Measurements from ENCODE around the gene FNDC10.
"Not testable (repeated sequence)": the region's sequence is repeated elsewhere in the genome, so short reads cannot be mapped to it uniquely, and the experiment has no call there.

Gene FNDC10

DNA sequence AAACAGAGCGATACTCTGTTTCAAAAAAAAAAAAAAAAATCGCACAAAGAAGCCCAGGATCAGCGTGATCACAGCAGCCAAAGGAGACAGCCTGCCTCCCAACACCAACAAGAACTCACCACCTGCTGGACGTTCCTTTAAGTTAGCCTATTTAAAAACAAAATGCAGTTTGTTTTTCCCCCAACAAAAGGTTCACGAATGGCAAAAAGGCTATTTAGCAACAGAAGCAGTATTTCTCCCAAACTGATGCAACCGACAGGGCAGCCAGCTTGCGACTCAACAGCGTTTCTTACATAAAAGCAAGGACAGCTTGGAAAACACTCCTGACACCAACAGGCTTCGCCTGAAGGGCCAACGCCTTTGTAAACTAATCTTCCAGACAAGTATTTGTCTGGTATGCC, 32.0 kb downstream of the FNDC10 start:
- DNase-seq (ENCODE audit: low read depth in 2 of 2, low spot score in 1 of 2) = no peak

DNA sequence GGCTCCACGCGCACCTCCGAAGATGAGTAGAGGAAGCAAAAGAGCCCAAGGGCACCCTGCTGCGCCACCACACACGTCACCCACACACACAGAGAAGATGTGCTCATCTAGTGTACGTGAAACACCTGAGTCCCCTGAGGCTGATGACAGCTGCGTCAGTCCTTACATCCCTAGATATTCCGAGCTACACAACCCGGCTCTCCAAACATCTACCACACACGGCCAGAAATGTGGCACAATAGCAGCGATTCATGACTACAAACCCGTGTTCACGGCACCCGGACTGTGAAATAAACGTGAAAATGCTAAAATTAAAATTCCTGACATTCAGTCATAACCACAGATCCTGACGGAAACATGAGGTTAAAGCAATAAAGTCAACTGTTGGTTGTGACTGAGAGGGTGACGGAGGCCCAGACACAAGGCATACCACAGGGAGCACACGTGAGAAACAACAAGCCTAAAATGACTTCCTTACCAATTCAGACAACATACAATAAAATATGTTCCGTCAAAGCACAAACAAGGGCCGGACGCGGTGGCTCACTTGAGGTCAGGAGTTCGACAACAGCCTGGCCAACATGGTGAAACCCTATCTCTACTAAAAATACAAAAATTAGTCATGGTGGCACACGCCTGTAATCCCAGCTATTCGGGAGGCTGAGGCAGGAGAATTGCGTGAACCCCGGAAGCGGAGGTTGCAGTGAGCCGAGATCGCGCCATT, 32.6 kb downstream of the FNDC10 start:
- no peak for DNase-seq (ENCODE audit: low read depth in 2 of 2, low spot score in 1 of 2)

DNA sequence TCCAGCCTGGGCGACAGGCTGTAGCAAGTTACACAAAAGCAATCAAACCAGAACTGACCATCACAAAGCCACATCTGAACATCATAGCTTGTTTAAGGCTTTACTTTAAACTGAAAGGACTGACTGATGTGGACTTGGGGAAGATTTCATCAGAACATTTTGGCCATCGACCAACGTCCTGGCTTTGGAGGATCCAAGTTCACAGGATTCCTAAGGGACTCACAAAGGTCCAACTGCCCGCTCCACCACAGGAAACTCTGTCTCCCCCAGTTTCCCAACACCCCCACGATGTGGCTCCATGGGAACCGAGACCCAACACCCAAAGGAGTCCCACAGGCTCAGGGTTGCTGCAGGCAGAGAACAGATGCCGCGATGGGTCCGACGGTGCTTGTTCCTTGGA, 34.6 kb downstream of the FNDC10 start:
- DNase-seq (ENCODE audit: low read depth in 2 of 2, low spot score in 1 of 2) = no peak

DNA sequence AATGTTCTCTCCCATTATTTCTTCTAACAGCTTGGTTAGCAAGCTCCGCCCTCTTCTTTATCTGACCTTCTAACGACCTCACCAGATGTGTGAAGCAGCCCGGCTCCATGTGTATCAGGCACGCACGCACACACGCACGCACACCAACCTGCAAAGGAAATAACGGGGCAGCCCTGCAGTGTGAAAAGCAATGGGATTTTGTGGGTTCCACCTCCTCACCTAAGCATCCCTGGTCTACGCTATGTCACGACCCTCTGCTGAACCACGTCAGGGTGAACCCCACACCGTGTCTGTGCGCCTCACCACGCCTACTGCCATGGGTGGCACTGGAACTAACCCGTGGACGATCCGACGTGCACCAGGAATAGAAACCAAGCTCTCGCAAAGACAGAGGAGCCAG, 35.7 kb downstream of the FNDC10 start:
- DNase-seq (ENCODE audit: low read depth in 2 of 2, low spot score in 1 of 2) = no peak

DNA sequence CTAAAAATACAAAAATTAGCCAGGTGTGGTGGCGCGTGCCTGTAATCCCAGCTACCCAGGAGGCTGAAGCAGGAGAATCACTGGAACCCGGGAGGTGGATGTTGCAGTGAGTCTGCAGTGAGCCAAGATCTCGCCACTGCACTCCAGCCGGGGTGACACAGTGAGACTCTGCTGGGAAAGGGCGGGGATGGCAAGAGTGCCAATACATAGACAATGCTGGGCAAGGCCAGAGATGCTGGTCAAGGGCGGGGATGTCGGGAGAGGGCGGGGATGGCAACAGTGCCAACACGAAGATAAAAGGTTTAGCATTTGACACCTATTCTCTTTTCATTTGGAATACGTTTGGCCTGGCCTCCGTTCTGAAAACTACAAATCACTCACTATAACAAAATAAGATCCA, 36.2 kb downstream of the FNDC10 start:
- no peak for DNase-seq (ENCODE audit: low read depth in 2 of 2, low spot score in 1 of 2)

DNA sequence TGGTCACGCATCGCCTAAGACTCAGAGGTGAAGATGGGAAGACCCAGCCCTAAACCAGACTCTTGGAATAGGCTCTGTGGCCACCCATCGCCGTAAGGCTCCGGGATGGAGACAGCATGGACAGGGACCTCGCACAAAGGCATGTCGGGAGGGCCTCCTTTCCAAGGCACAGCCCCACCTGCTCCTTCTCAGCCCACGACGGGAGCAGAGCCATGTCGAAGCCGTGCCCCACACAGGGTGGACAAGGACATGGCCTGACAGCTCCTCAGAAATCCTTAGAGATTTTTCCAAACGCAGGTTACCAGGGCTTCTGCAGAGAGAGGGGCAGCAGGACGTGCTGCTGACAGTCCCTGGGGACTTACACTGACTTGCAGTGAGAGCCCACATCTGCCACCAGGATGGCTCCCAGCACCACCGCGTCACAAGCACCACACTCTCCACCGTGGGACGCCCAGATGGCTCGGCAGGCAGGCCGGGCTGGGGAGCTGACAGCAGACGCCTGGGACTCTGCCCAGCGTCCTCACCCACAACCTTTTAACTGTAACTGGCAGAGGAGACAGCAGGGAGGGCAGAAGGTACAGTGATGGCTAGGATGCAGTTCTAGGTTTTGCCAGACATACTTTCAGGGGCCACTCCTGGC, 37.3 kb downstream of the FNDC10 start:
- no peak for DNase-seq (ENCODE audit: low read depth in 2 of 2, low spot score in 1 of 2)

DNA sequence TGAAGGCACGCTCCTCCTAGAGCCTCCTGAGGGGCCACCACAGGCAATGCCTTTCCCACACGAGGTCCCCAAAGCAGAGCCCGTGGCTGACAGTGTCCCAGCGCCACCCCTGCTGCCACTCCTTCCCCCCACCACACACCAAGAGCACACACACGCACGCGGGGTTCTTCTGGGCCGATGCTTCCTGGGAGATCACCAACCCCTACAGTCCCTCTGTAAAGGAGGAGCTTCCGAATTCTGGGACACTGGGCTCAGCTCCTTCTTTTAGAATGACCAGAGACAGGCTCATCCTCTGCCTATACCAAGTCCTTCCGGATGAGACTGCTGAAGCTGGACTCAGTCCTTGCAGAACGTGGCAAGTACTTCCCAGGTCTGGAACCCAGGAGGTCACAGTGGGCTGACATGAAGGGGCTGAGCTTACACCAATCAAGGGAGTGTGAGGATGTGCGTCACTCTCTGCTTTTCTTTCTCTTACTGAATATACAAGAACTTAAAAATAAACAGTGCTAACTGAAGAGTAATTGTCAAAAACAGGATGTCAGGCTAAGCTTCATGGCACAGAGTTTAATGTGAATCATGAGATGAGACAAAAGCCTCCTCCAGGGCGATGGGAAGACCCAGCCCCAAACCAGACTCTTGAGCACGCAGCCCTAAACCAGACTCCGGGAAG, 38.0 kb downstream of the FNDC10 start:
- no peak for DNase-seq (ENCODE audit: low read depth in 2 of 2, low spot score in 1 of 2)

DNA sequence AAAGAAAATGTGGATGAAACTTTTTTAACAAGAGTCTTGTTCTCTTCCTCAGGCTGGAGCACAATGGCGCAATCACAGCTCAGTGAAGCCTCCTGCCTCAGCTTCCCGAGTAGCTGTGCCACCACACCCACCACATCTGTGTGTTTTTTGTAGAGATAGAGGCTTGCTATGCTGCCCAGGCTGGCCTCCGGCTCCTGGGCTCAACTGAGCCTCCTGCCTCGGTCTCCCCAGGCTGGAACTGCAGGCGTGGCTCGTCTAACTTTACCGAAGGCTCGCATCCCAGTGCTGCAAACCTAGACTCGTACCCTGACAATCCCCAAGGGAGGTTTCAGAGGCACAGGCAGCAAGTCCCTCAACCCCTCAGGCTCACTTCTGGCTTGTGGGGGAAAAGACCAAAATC, 39.8 kb downstream of the FNDC10 start:
- no peak for DNase-seq (ENCODE audit: low read depth in 2 of 2, low spot score in 1 of 2)

DNA sequence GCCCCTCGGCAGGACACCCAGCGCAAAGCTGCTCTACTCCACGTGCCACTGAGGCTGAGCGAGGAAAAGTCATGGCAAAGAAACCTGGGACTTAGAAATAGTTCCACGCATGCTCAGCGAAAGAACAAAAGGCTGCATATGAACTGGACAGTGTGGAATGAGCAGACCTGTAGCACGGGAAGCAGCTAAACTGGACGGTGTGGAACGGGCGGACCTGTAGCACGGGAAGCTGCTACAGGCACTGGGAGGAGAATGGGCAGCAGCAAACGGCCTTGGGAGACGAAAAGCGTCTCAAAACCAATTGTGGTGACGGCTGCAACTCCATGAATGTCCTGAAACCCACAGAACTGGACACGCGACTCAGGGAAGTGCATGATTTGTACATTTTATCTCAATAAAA, 40.9 kb downstream of the FNDC10 start:
- DNase-seq (ENCODE audit: low read depth in 2 of 2, low spot score in 1 of 2) = no peak

DNA sequence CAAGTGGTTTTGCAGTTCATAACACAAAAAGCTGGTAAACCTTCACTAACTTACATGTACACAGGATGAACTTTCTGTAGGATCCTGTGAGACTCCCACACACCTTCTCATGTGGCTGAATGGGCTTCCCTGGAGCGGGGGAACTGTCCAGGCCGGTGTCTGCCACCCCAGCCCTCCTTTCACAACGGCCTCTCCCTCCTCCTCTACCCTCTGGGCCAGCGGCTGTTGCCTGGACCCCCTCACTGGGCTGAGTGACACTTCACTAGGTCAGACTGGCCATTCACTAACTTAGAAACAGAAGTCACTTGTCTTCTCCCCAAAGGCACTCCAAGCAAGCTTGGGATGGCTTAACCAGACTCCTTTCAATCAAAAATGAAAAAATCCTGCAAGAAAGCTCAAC, 41.3 kb downstream of the FNDC10 start:
- no peak for DNase-seq (ENCODE audit: low read depth in 2 of 2, low spot score in 1 of 2)

DNA sequence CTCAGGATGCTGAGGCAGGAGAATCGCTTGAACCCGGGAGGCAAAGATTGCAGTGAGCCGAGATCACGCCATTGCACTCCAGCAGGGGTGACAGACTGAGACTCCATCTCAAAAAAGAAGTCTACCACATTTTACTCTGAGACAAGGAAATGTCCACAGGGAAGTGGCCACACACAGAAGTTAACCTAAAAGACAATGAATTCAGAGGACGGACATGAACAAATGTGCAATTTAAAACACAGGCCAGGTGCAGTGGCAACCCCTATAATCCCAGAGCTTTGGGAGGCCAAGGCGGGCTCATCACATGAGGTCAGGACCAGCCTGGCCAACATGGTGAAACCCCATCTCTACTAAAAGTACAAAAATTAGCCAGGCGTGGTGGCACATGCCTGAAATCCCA, 42.2 kb downstream of the FNDC10 start:
- not testable (repeated sequence) for DNase-seq (ENCODE audit: low read depth in 2 of 2, low spot score in 1 of 2)

DNA sequence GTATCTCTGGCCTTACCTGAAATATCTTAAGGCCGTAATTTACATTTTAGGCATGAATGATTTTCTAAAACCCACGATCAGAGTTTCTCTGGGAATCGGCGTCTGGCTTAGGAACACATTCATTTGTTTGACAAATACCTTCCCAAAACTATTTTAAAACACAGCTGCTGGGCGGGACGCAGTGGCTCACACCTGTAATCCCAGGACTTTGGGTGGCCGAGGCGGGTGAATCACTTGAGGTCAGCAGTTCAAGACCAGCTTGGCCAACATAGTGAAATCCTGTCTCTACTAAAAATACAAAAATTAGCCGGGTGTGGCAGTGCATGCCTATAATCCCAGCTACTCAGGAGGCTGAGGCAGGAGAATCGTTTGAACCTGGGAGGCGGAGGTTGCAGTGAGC, 43.0 kb downstream of the FNDC10 start:
- not testable (repeated sequence) for DNase-seq (ENCODE audit: low read depth in 2 of 2, low spot score in 1 of 2)

DNA sequence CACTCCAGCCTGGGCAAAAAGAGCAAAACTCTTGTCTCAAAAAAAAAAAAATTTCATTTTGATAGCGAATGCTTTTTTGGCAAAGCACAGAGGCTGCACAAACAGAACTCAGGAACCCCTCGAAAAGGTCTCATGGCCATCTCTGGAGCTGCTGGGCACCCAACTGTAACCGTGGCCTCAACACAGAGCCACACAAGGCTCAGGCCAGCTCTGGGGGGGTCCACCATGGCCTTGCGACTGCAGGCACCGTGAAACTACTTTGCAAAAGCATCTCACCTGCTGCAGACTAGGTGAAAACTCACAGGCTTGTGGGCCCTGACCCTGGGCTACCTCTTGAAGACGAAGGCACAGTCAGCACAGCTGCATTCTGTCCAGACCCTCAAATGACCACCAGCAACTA, 43.4 kb downstream of the FNDC10 start:
- no peak for DNase-seq (ENCODE audit: low read depth in 2 of 2, low spot score in 1 of 2)

DNA sequence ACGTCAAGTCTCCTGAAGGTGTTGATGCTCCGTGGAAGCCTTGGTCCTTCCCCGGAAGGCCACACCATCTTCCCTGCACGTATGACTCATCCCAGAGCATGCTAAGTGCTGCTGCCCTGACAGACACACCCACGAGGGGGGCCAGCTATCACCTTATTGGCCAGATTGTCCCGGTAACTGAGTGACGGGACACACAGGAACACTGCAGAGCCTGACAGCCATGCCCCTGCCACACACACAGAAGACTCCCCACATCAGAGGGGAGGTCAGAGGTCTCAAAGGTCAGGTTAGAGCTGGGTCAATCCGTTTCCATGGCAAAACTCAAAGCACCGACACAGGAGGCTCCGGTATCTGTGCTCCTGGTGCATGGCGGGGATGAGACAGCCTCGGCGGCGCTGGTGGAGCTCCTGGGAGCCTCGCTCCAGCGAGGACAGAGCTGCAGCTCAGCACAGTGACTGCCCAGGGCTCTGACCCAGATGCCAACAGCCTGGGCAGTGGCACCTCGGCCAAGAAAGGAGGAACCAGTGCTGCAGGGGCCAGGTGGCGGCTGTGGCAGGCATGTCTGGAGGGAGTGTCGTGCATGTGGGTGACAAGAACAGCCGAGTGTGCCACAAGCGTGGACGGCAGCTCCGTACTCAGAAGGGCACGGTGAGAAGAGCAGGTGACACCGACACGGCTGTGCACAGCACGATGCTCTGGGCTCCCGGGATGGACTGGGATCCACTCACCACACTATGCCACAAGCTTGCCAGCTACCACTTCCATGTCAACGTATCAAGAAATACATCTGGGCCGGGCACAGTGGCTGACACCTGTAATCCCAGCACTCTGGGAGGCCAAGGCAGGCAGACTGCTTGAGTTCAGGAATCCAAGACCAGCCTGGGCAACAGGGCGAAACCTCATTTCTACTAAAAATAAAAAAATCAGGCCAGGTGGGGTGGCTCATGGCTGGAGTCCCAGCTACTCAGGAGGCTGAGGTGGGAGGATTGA, 44.7 kb downstream of the FNDC10 start:
- DNase-seq (ENCODE audit: low read depth in 2 of 2, low spot score in 1 of 2) = no peak

DNA sequence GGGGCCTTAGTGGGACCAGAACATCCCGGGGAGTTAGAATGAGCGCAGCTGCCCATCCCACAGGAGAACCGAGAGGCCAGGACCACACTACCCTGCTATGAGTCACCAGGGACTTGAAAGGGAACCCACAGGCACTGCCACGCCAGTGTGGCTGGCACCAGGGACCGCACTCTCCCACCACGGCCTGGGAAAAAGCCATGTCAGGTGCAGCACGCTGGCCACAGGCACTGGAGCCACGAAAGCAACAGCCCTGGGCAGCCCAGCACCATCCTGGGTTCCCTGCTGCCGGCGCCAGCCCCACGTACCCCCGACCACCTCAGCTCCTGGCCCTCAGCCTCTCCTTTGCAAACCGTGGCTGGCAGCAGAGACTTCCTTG, 45.4 kb downstream of the FNDC10 start:
- no peak for DNase-seq (ENCODE audit: low read depth in 2 of 2, low spot score in 1 of 2)

DNA sequence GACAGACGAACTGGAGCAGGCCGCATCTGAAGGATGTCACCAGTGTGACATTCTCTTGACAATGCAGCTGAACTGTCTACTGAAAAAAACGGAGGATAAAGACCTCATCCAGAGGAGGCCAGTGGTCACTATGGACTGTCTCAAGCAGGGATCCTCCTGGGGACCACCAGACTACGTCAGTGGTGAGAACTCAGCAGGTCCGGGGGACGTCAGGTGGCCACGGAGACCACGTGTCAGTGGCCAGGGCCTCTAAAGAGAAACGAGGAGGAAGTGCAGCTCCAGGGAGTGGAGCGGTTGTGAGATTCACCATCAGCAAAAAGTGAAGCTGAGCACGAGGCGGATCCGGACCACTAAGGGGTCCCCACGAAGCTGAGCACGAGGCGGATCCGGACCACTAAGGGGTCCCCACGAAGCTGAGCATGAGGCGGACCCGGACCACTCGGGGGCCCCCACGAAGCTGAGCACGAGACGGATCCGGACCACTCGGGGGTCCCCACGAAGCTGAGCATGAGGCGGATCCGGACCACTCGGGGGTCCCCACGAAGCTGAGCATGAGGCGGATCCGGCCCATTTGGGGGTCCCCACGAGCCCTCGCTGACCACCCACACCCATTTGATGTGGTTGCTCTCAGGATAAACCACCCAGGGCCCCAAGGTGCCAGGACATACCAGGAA, 46.0 kb downstream of the FNDC10 start:
- no peak for DNase-seq (ENCODE audit: low read depth in 2 of 2, low spot score in 1 of 2)

DNA sequence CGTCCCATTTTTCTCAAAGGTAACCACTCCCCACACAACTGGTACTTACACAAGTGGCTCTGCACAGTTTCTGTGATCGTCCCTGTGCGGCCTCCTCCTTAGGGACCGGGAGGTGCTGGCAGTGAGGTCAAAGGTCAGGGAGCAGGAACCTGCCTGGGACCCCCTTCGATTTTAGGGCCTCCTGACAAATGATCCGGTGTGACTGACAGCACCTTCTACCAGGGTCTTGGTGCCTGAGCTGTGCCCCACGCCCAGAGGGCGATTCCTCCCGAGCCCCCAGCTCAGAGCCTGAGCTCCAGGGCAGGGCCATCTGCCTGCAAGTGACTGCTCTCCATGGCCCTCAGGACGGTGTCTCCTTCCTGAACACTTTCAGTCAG, 47.7 kb downstream of the FNDC10 start:
- DNase-seq (ENCODE audit: low read depth in 2 of 2, low spot score in 1 of 2) = no peak

DNA sequence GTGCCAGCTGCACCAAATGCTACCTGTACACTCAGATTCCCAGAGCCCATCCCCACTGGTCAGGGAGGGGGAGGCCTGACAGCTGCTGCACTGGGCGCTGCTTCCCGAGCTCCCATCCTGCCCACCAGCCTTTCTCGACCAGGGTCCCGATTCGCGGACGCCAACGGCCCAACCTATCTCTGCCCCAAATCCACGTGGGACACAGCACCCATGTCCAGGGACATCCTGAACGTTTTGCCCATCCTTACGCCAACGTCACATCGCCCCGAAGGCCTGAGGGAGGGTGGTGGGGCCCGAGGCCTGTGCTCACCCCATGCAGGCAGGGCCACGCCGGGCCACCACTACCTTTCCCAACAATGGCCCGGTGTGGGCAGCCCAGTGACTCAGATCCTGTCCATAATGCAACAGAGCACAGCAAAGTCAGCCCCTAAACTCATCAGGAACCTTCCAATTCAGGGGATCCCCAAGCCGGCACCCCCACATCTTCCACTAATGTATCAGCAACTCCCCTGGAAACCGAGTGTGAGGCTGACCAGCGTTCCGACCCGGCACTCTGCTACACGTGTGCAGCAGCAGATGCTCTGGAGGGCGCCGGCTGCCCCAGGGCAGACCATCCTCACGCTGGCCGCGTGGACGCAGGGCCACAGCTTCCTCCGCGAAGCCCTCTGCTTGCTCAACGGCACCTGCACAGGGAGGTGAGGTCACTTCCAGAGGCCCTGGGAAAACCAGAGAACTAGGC, 48.2 kb downstream of the FNDC10 start:
- no peak for DNase-seq (ENCODE audit: low read depth in 2 of 2, low spot score in 1 of 2)

DNA sequence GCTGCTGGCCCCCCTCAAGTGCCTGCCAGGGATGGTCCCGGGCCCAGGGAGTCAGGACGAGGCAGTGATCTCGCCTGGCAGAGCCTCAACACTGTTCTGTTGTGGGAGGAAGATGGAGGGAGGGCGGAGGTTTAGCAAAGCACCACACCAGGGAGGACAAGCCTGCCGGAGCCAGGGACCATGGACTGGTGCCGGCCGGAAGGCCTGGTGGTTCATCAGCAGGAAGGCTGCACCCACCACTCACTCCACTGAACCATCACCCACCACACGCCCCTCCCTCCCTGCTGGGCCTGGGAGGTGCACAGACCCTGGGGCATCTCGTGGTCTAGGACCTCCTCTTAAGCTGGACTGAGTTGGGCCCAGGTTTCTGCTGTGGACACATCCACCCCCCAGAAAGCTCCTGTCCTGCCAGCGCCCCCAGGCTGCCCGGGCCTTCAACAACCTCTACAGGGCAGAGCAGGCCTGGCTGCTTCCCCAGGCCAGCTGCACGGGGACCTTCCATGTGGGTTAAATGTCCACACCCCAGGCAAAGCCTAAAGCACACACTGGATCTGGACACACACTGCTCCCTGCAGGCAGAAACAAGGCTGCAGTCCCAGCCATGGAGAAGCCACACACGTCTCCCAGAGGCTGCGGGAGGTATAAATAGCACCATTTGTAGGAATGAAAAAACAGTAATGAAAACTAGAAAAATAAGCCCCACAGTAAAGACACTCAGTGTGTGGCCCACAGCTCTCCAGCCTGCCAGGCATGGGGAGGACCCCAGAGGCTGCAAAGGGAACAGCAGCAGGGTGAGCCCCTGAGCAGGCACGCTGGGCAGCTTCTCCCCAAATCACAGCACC, 49.1 kb downstream of the FNDC10 start:
- no peak for DNase-seq (ENCODE audit: low read depth in 2 of 2, low spot score in 1 of 2)
